H1 (cell line): ENCODE measurements around the gene PATL2. TPM values are rescaled to one million over a fixed set of nuclear protein-coding genes. Genes with fewer than 3 reads are reported as not detected.

Source experiments
- CTCF ChIA-PET: fragments of 300-600 bp; sonication (Branson Sonifier 250); formaldehyde crosslinking; loops from one replicate; lab custom pipeline; 2021; ENCODE audit not compliant: partially characterized antibody; lab: Charles Lee
- POLR2A ChIA-PET: fragments of 300-600 bp; sonication (Branson Sonifier 250); formaldehyde crosslinking; loops from one replicate; lab custom pipeline; 2021; ENCODE audit warnings: inconsistent platforms; ENCODE audit not compliant: partially characterized antibody; lab: Charles Lee
- DNase-seq, 2 experiments: peaks; one replicate each; pipeline versions ENCODE4 v3.0.0 to v3.0.0-alpha.2; 2010 to 2022; ENCODE audit warnings: low spot score in 2 of 2, low read depth in 1 of 2, mixed read lengths in 1 of 2
- FAIRE-seq: peaks from 2 replicates; lab custom pipeline; 2011; peaks lifted over from hg19 to GRCh38; lab: Jason Lieb, UNC
- H2AFZ ChIP-seq: 2 replicates; pipeline ENCODE4 v1.8.1; 2012; ENCODE audit warnings: low read length, inconsistent platforms
- H2AK5ac ChIP-seq: 2 replicates; pipeline ENCODE4 v1.6.1; 2013; ENCODE audit warnings: low read depth, low read length
- H2BK120ac ChIP-seq: replicated peaks from 2 replicates; pipeline ENCODE3; 2013; ENCODE audit warnings: low read depth, low read length, inconsistent platforms
- H2BK12ac ChIP-seq: 2 replicates; pipeline ENCODE4 v1.6.1; 2013; ENCODE audit warnings: low read depth, low read length
- H2BK15ac ChIP-seq: 2 replicates; pipeline ENCODE4 v1.6.1; 2013; ENCODE audit warnings: low read length
- H2BK20ac ChIP-seq: 2 replicates; pipeline ENCODE4 v1.6.1; 2013; ENCODE audit warnings: low read length
- H2BK5ac ChIP-seq: 2 replicates; pipeline ENCODE4 v1.6.1; 2013; ENCODE audit warnings: low read depth, low read length
- H3K14ac ChIP-seq: 2 replicates; pipeline ENCODE4 v1.6.1; 2013; ENCODE audit warnings: inconsistent platforms; ENCODE audit not compliant: insufficient read length
- H3K18ac ChIP-seq: 2 replicates; pipeline ENCODE4 v1.6.1; 2013; ENCODE audit warnings: low read length; ENCODE audit errors: extremely low read depth
- H3K23ac ChIP-seq: 2 replicates; pipeline ENCODE4 v1.6.1; 2013; ENCODE audit warnings: inconsistent platforms; ENCODE audit not compliant: insufficient read length
- H3K23me2 ChIP-seq: 2 replicates; pipeline ENCODE4 v1.6.1; 2013; ENCODE audit warnings: low read depth, low read length
- H3K27ac ChIP-seq: 2 replicates; pipeline ENCODE4 v1.6.1; 2011; ENCODE audit warnings: low read depth, low read length, inconsistent platforms
- H3K27me3 ChIP-seq, 4 experiments: replicated peaks in 1 of 4; 1 replicate in 1 of 4; 2 replicates in 3 of 4; pipeline versions ENCODE4 v1.6.1 to v1.8.1; 2011 to 2013; ENCODE audit warnings: low read length in 3 of 4, mild to moderate bottlenecking in 3 of 4, inconsistent platforms in 2 of 4, mixed read lengths in 2 of 4, moderate library complexity in 1 of 4; ENCODE audit not compliant: control insufficient read depth in 3 of 4, insufficient read depth in 3 of 4; ENCODE audit errors: extremely low read depth in 1 of 4
- H3K36me3 ChIP-seq, 4 experiments: 2 replicates each; pipeline versions ENCODE4 v1.6.1 to v1.8.1; 2011 to 2013; ENCODE audit warnings: mild to moderate bottlenecking in 4 of 4, low read length in 3 of 4, moderate library complexity in 2 of 4, control low read depth in 1 of 4, inconsistent platforms in 1 of 4; ENCODE audit not compliant: insufficient read depth in 4 of 4, control insufficient read depth in 2 of 4
- H3K4ac ChIP-seq: replicated peaks from 2 replicates; pipeline ENCODE3; 2013; ENCODE audit warnings: low read length, low read depth, mixed read lengths, inconsistent platforms; ENCODE audit not compliant: insufficient read length
- H3K4me1 ChIP-seq, 4 experiments: replicated peaks in 1 of 4; 1 replicate in 1 of 4; 2 replicates in 3 of 4; pipeline versions ENCODE4 v1.6.1 to v1.8.1; 2011 to 2013; ENCODE audit warnings: low read length in 3 of 4, inconsistent platforms in 2 of 4, mixed read lengths in 1 of 4; ENCODE audit not compliant: insufficient read depth in 4 of 4, control insufficient read depth in 3 of 4
- H3K4me2 ChIP-seq, 2 experiments: 2 replicates each; pipeline versions ENCODE4 v1.6.1 to v1.8.1; 2011 to 2013; ENCODE audit warnings: low read depth in 2 of 2, low read length in 2 of 2, control low read depth in 1 of 2, inconsistent platforms in 1 of 2, mild to moderate bottlenecking in 1 of 2; ENCODE audit not compliant: insufficient read depth in 1 of 2
- H3K4me3 ChIP-seq, 4 experiments: fragments of 200-600, 300-600 bp in 1 of 4; sonication (generic), shearing (Covaris generic), sonication (Bioruptor Twin) in 1 of 4; 2 replicates each; pipeline versions ENCODE4 v1.5.1 to v1.8.1; 2011 to 2016; ENCODE audit warnings: low read length in 4 of 4, low read depth in 3 of 4, control low read depth in 2 of 4, inconsistent platforms in 2 of 4, mild to moderate bottlenecking in 2 of 4, mixed read lengths in 1 of 4, moderate library complexity in 1 of 4; ENCODE audit not compliant: insufficient read depth in 2 of 4; ENCODE audit errors: extremely low read depth in 1 of 4
- H3K56ac ChIP-seq: replicated peaks from 2 replicates; pipeline ENCODE3; 2013; ENCODE audit warnings: low read depth, mild to moderate bottlenecking, mixed read lengths, low read length, inconsistent platforms; ENCODE audit not compliant: insufficient read length
- H3K79me1 ChIP-seq: 2 replicates; pipeline ENCODE4 v1.6.1; 2013; ENCODE audit warnings: low read depth, low read length, control low read depth
- H3K79me2 ChIP-seq, 2 experiments: 2 replicates each; pipeline versions ENCODE4 v1.6.1 to v1.8.1; 2012 to 2013; ENCODE audit warnings: low read length in 2 of 2, mild to moderate bottlenecking in 2 of 2, inconsistent platforms in 1 of 2; ENCODE audit not compliant: insufficient read depth in 2 of 2, control insufficient read depth in 1 of 2
- H3K9ac ChIP-seq, 4 experiments: replicated peaks in 1 of 4; 1 replicate in 1 of 4; 2 replicates in 3 of 4; pipeline versions ENCODE4 v1.6.1 to v1.8.1; 2011 to 2013; ENCODE audit warnings: low read depth in 3 of 4, low read length in 3 of 4, control low read depth in 2 of 4, mild to moderate bottlenecking in 2 of 4, moderate library complexity in 2 of 4, inconsistent platforms in 1 of 4; ENCODE audit errors: extremely low read depth in 1 of 4
- H3K9me3 ChIP-seq, 2 experiments: 2 replicates each; pipeline versions ENCODE4 v1.6.1 to v1.8.1; 2012 to 2013; ENCODE audit warnings: mild to moderate bottlenecking in 2 of 2, moderate library complexity in 2 of 2, control low read depth in 1 of 2, inconsistent platforms in 1 of 2, low read depth in 1 of 2, low read length in 1 of 2, mixed read lengths in 1 of 2; ENCODE audit not compliant: insufficient read depth in 2 of 2
- H4K20me1 ChIP-seq, 2 experiments: replicated peaks in 1 of 2; 2 replicates each; pipeline versions ENCODE3 to v1.8.1; 2011 to 2013; ENCODE audit warnings: inconsistent platforms in 2 of 2, low read length in 2 of 2, mild to moderate bottlenecking in 1 of 2; ENCODE audit not compliant: insufficient read depth in 2 of 2, control insufficient read depth in 1 of 2
- H4K5ac ChIP-seq: 2 replicates; pipeline ENCODE4 v1.6.1; 2013; ENCODE audit warnings: low read length, low read depth, mixed read lengths, inconsistent platforms; ENCODE audit not compliant: insufficient read length
- H4K8ac ChIP-seq: 2 replicates; pipeline ENCODE4 v1.8.0; 2013; ENCODE audit warnings: mild to moderate bottlenecking, moderate library complexity, low read length, inconsistent platforms; ENCODE audit not compliant: insufficient read depth; ENCODE audit errors: extremely low read depth
- H4K91ac ChIP-seq: replicated peaks from 2 replicates; pipeline ENCODE3; 2013; ENCODE audit warnings: low read length, mixed read lengths, inconsistent platforms; ENCODE audit not compliant: insufficient read length
- BACH1 ChIP-seq: IDR thresholded peaks from 2 replicates; pipeline ENCODE4 v1.6.1; 2012; ENCODE audit warnings: low read length, improper control_type of control experiment
- BCL11A ChIP-seq, 2 experiments: IDR thresholded peaks; one replicate each; pipeline ENCODE4 v1.6.1; 2011; ENCODE audit warnings: low read depth in 2 of 2, low read length in 2 of 2, mild to moderate bottlenecking in 2 of 2
- BRCA1 ChIP-seq: IDR thresholded peaks from 2 replicates; pipeline ENCODE4 v1.6.1; 2012; ENCODE audit warnings: low read depth, low read length, improper control_type of control experiment
- CBX8 ChIP-seq: fragments of 300-800, 300-1000 bp; sonication (generic); IDR thresholded peaks from 2 replicates; pipeline ENCODE4 v1.7.1; 2016; ENCODE audit warnings: low read depth, low read length, borderline replicate concordance
- EGR1 ChIP-seq: IDR thresholded peaks from 2 replicates; pipeline ENCODE4 v1.6.1; 2011; ENCODE audit warnings: low read depth, low read length, borderline replicate concordance
- HDAC2 ChIP-seq, 2 experiments: fragments of 300-600 bp in 1 of 2; sonication (generic) in 1 of 2; IDR thresholded peaks; 2 replicates each; pipeline ENCODE4 v1.6.1; 2011 to 2012; ENCODE audit warnings: low read depth in 2 of 2, low read length in 2 of 2, mild to moderate bottlenecking in 2 of 2, moderate library complexity in 2 of 2, borderline replicate concordance in 1 of 2, inconsistent platforms in 1 of 2
- HDAC6 ChIP-seq: IDR thresholded peaks from one replicate; pipeline ENCODE4 v1.7.1; 2012; ENCODE audit warnings: low read depth, mild to moderate bottlenecking, inconsistent platforms, low read length, moderate library complexity
- JUN ChIP-seq: IDR thresholded peaks from 2 replicates; pipeline ENCODE4 v1.6.1; 2011; ENCODE audit warnings: low read depth, mild to moderate bottlenecking, improper control_type of control experiment, low read length
- KDM5A ChIP-seq: fragments of 200-600 bp; IDR thresholded peaks from 2 replicates; pipeline ENCODE4 v1.7.1; 2012; ENCODE audit warnings: mild to moderate bottlenecking, low read length, inconsistent platforms, mixed read lengths
- MAFK ChIP-seq: IDR thresholded peaks from 2 replicates; pipeline ENCODE4 v1.6.1; 2012; ENCODE audit warnings: low read depth, mild to moderate bottlenecking, improper control_type of control experiment, low read length
- POLR2A ChIP-seq, 2 experiments: IDR thresholded peaks; 1 replicate in 1 of 2; 2 replicates in 1 of 2; pipeline ENCODE4 v1.6.1; 2011; ENCODE audit warnings: low read depth in 2 of 2, low read length in 2 of 2, mild to moderate bottlenecking in 2 of 2; ENCODE audit errors: control extremely low read depth in 1 of 2
- RAD21 ChIP-seq, 2 experiments: IDR thresholded peaks in 1 of 2; conservative IDR thresholded peaks in 1 of 2; 2 replicates each; pipeline ENCODE4 v1.6.1; 2011; ENCODE audit warnings: low read depth in 2 of 2, low read length in 2 of 2, improper control_type of control experiment in 1 of 2, inconsistent platforms in 1 of 2, mild to moderate bottlenecking in 1 of 2, moderate library complexity in 1 of 2
- SP1 ChIP-seq: IDR thresholded peaks from 2 replicates; pipeline ENCODE4 v1.6.1; 2011; ENCODE audit warnings: low read depth, low read length
- SRF ChIP-seq: IDR thresholded peaks from 2 replicates; pipeline ENCODE4 v1.6.1; 2011; ENCODE audit warnings: mild to moderate bottlenecking, low read depth, low read length, moderate library complexity
- TAF7 ChIP-seq: optimal IDR thresholded peaks from 2 replicates; pipeline ENCODE3; 2011; ENCODE audit warnings: low read depth, mild to moderate bottlenecking, inconsistent platforms, low read length, moderate library complexity, borderline replicate concordance
- YY1 ChIP-seq: IDR thresholded peaks from 2 replicates; pipeline ENCODE4 v1.6.1; 2011; ENCODE audit warnings: low read depth, mild to moderate bottlenecking, low read length
- ZNF274 ChIP-seq: IDR thresholded peaks from 2 replicates; pipeline ENCODE4 v1.7.0; 2012; ENCODE audit warnings: low read length, borderline replicate concordance; ENCODE audit errors: extremely low read depth
- polyA plus RNA-seq, 7 experiments: library from polyadenylated mRNA; depleted of rRNA in 3 of 7; stranded (reverse) in 5 of 7; unstranded in 2 of 7; fragments of >200 nt in 5 of 7; fragments of 200-250 nt in 2 of 7; gene quantifications; 1 replicate in 5 of 7; 2 replicates in 1 of 7; 4 replicates in 1 of 7; pipeline versions ENCODE4 v1.2.1 to v1.2.3, GENCODE V29; 2011 to 2013; ENCODE audit warnings: missing spikeins in 2 of 7, mixed read lengths in 2 of 7
- total RNA-seq: library from RNA; stranded (reverse); fragmentation: NEBNext Ultra II Directional; extraction: Animal tissue kit (Norgen Biotek cat#: 25700); gene quantifications from 2 replicates; pipeline ENCODE4 v1.2.1, GENCODE V29; 2021

Gene PATL2
- total and polyA plus RNA-seq, 2 of the 8 experiments (the other 6 are each of a cell fraction or from before 2014, with no cell fraction given): 0.65 to 1.3 TPM

- Histone ChIP-seq H3K18ac (no peak overlapping the region), H3K79me1 (no peaks in the 10 kb centered on the region), H2BK5ac (no peak overlapping the region), H3K4ac (no peak overlapping the region), H3K23me2 (no peaks in the 10 kb centered on the region), H2BK15ac (no peak overlapping the region), H4K20me1 (no peaks in the 10 kb centered on the region), H3K4me1 (no peaks in the 10 kb centered on the region; a peak in 1 of 7 replicates), H3K4me3 (no peak overlapping the region), H3K27ac (no peak overlapping the region), H3K9me3 (no peaks in the 10 kb centered on the region), H3K56ac (no peak overlapping the region), H3K14ac (no peak overlapping the region), H2AK5ac (no peak overlapping the region), H2BK20ac (no peak overlapping the region), H2AFZ (no peak overlapping the region), H2BK12ac (no peak overlapping the region), H4K91ac (no peak overlapping the region), H4K8ac (no peak overlapping the region), H3K4me2 (no peak overlapping the region), H3K9ac (no peak overlapping the region), H2BK120ac (no peak overlapping the region), H4K5ac (no peak overlapping the region), H3K79me2 (peaks cover 0 to 9% of the 10 kb centered on the region in 2 experiments; a peak in 2 of 4 replicates), H3K23ac (no peak overlapping the region), H3K27me3 (no peaks in the 10 kb centered on the region), H3K36me3 (peaks cover 2 to 38% (median 15%) of the 10 kb centered on the region in 4 experiments; a peak in 7 of 8 replicates)
- no peak for DNase-seq
- CTCF ChIA-PET: no interaction called here
- POLR2A ChIA-PET: no interaction called here
- FAIRE-seq: no peak
- TF ChIP-seq KDM5A (no peak), HDAC2 (IDR thresholded peaks at IDR 0.05; ENCODE audit: borderline replicate concordance in 1 of 2, low read depth in 2 of 2, low read length in 2 of 2) (no peak), YY1 (no peak), BCL11A (IDR thresholded peaks at IDR 0.05; ENCODE audit: low read depth in 2 of 2, low read length in 2 of 2) (no peak), SP1 (no peak), POLR2A (IDR thresholded peaks at IDR 0.05; ENCODE audit: control extremely low read depth in 1 of 2, low read depth in 2 of 2, low read length in 2 of 2) (no peak), JUN (no peak), ZNF274 (no peak), BACH1 (no peak), HDAC6 (no peak), MAFK (no peak), SRF (no peak), EGR1 (no peak), RAD21 (IDR thresholded peaks at IDR 0.05 in 1 of 2, conservative IDR thresholded peaks at IDR 0.05 in 1 of 2; ENCODE audit: low read depth in 2 of 2, low read length in 2 of 2) (no peak), BRCA1 (no peak), CBX8 (no peak), TAF7 (no peak)
These were observed 53.7 kb downstream of the PATL2 start for GRCh38 chr15:44657378-44657777.
